T-helper 1 cell treated with Interleukin-12 subunit alpha and Interleukin-12 subunit beta and Interleukin-4 antibody, amounts not matched to agents 30 μg/mL and 1 μg/mL, for 36 hours (primary cell): ENCODE measurements around the gene SCGB1D1.

Source experiments
- H3K27ac Mint-ChIP-seq: one replicate; pipeline ENCODE4 v1.8.0; 2021; ENCODE audit warnings: mild to moderate bottlenecking, mixed read lengths
- H3K27me3 Mint-ChIP-seq: one replicate; pipeline ENCODE4 v1.8.0; 2021; ENCODE audit warnings: low read depth, mixed read lengths
- H3K36me3 Mint-ChIP-seq: one replicate; pipeline ENCODE4 v1.8.0; 2021; ENCODE audit warnings: low read depth, mixed read lengths
- H3K4me1 Mint-ChIP-seq: one replicate; pipeline ENCODE4 v1.8.0; 2021; ENCODE audit warnings: low read depth, mixed read lengths
- H3K4me3 Mint-ChIP-seq: one replicate; pipeline ENCODE4 v1.8.0; 2021; ENCODE audit warnings: mild to moderate bottlenecking, moderate library complexity, mixed read lengths
- H3K9me3 Mint-ChIP-seq: one replicate; pipeline ENCODE4 v1.8.0; 2021; ENCODE audit warnings: mixed read lengths

Gene SCGB1D1

GRCh38 chr11:62150887-62151736 is 38.9 kb upstream of the SCGB1D1 start:
- H3K27ac Mint-ChIP-seq: no peak overlapping the region
- peaks cover 46% of the 10 kb centered on the region for H3K36me3 Mint-ChIP-seq
- H3K4me3 Mint-ChIP-seq: no peak overlapping the region
- no peaks in the 10 kb centered on the region for H3K27me3 Mint-ChIP-seq
- H3K4me1 Mint-ChIP-seq: no peaks in the 10 kb centered on the region
- no peaks in the 10 kb centered on the region for H3K9me3 Mint-ChIP-seq

GRCh38 chr11:62151737-62152102 is 38.3 kb upstream of the SCGB1D1 start:
- no peaks in the 10 kb centered on the region for H3K4me1 Mint-ChIP-seq
- no peak overlapping the region for H3K4me3 Mint-ChIP-seq
- H3K36me3 Mint-ChIP-seq: peaks cover 41% of the 10 kb centered on the region
- H3K9me3 Mint-ChIP-seq: no peaks in the 10 kb centered on the region
- H3K27ac Mint-ChIP-seq: no peak overlapping the region
- H3K27me3 Mint-ChIP-seq: no peaks in the 10 kb centered on the region

- Mint-ChIP-seq H3K27ac (no peak overlapping the region), H3K36me3 (peaks cover 36% of the 10 kb centered on the region), H3K9me3 (no peaks in the 10 kb centered on the region), H3K27me3 (no peaks in the 10 kb centered on the region), H3K4me1 (no peaks in the 10 kb centered on the region), H3K4me3 (no peak overlapping the region)
These were observed 37.5 kb upstream of the SCGB1D1 start for GRCh38 chr11:62152245-62153086.

- H3K9me3 Mint-ChIP-seq: no peaks in the 10 kb centered on the region
- H3K4me3 Mint-ChIP-seq: no peak overlapping the region
- H3K4me1 Mint-ChIP-seq: no peaks in the 10 kb centered on the region
- H3K36me3 Mint-ChIP-seq: peaks cover 31% of the 10 kb centered on the region
- no peak overlapping the region for H3K27ac Mint-ChIP-seq
- H3K27me3 Mint-ChIP-seq: no peaks in the 10 kb centered on the region
These were observed 37.0 kb upstream of the SCGB1D1 start for GRCh38 chr11:62153087-62153395.

GRCh38 chr11:62153617-62154016 is 36.4 kb upstream of the SCGB1D1 start:
- H3K4me3 Mint-ChIP-seq: no peak overlapping the region
- peaks cover 1% of the 10 kb centered on the region for H3K27me3 Mint-ChIP-seq
- H3K9me3 Mint-ChIP-seq: no peaks in the 10 kb centered on the region
- no peak overlapping the region for H3K27ac Mint-ChIP-seq
- peaks cover 31% of the 10 kb centered on the region for H3K36me3 Mint-ChIP-seq
- H3K4me1 Mint-ChIP-seq: no peaks in the 10 kb centered on the region

GRCh38 chr11:62157603-62158002 is 32.4 kb upstream of the SCGB1D1 start:
- no peaks in the 10 kb centered on the region for H3K9me3 Mint-ChIP-seq
- peaks cover 35% of the 10 kb centered on the region for H3K27me3 Mint-ChIP-seq
- no peak overlapping the region for H3K27ac Mint-ChIP-seq
- peaks cover 12% of the 10 kb centered on the region for H3K36me3 Mint-ChIP-seq
- H3K4me1 Mint-ChIP-seq: no peaks in the 10 kb centered on the region
- no peak overlapping the region for H3K4me3 Mint-ChIP-seq

GRCh38 chr11:62166371-62166770 is 23.6 kb upstream of the SCGB1D1 start:
- Mint-ChIP-seq H3K27ac (no peak overlapping the region), H3K4me1 (peaks cover 2% of the 10 kb centered on the region), H3K9me3 (no peaks in the 10 kb centered on the region), H3K4me3 (no peak overlapping the region), H3K36me3 (no peaks in the 10 kb centered on the region), H3K27me3 (peaks cover 30% of the 10 kb centered on the region)

GRCh38 chr11:62169448-62169847 is 20.6 kb upstream of the SCGB1D1 start:
- Mint-ChIP-seq H3K9me3 (no peaks in the 10 kb centered on the region), H3K4me1 (peaks cover 4% of the 10 kb centered on the region), H3K27ac (no peak overlapping the region), H3K4me3 (no peak overlapping the region), H3K27me3 (peaks cover 28% of the 10 kb centered on the region), H3K36me3 (no peaks in the 10 kb centered on the region)

- Mint-ChIP-seq H3K9me3 (no peaks in the 10 kb centered on the region), H3K4me3 (no peak overlapping the region), H3K4me1 (peaks cover 4% of the 10 kb centered on the region), H3K27ac (no peak overlapping the region), H3K36me3 (no peaks in the 10 kb centered on the region), H3K27me3 (peaks cover 28% of the 10 kb centered on the region)
These were observed 20.1 kb upstream of the SCGB1D1 start for GRCh38 chr11:62169935-62170334.

GRCh38 chr11:62171261-62171723 is 18.7 kb upstream of the SCGB1D1 start:
- Mint-ChIP-seq H3K27me3 (peaks cover 28% of the 10 kb centered on the region), H3K9me3 (no peaks in the 10 kb centered on the region), H3K4me1 (peaks cover 4% of the 10 kb centered on the region), H3K4me3 (no peak overlapping the region), H3K27ac (no peak overlapping the region), H3K36me3 (no peaks in the 10 kb centered on the region)

GRCh38 chr11:62172294-62172693 is 17.7 kb upstream of the SCGB1D1 start:
- Mint-ChIP-seq H3K4me3 (no peak overlapping the region), H3K27ac (no peak overlapping the region), H3K4me1 (peaks cover 4% of the 10 kb centered on the region), H3K9me3 (no peaks in the 10 kb centered on the region), H3K36me3 (no peaks in the 10 kb centered on the region), H3K27me3 (peaks cover 28% of the 10 kb centered on the region)

- no peak overlapping the region for H3K27ac Mint-ChIP-seq
- no peaks in the 10 kb centered on the region for H3K9me3 Mint-ChIP-seq
- no peaks in the 10 kb centered on the region for H3K4me1 Mint-ChIP-seq
- peaks cover 24% of the 10 kb centered on the region for H3K27me3 Mint-ChIP-seq
- no peak overlapping the region for H3K4me3 Mint-ChIP-seq
- H3K36me3 Mint-ChIP-seq: no peaks in the 10 kb centered on the region
These were observed 13.2 kb upstream of the SCGB1D1 start for GRCh38 chr11:62176766-62177165.

GRCh38 chr11:62179995-62180394 is 10.0 kb upstream of the SCGB1D1 start:
- Mint-ChIP-seq H3K9me3 (no peaks in the 10 kb centered on the region), H3K27me3 (peaks cover 22% of the 10 kb centered on the region), H3K27ac (no peak overlapping the region), H3K36me3 (no peaks in the 10 kb centered on the region), H3K4me1 (no peaks in the 10 kb centered on the region), H3K4me3 (no peak overlapping the region)

- H3K27me3 Mint-ChIP-seq: peaks cover 24% of the 10 kb centered on the region
- no peaks in the 10 kb centered on the region for H3K36me3 Mint-ChIP-seq
- no peaks in the 10 kb centered on the region for H3K4me1 Mint-ChIP-seq
- no peak overlapping the region for H3K4me3 Mint-ChIP-seq
- H3K9me3 Mint-ChIP-seq: no peaks in the 10 kb centered on the region
- H3K27ac Mint-ChIP-seq: no peak overlapping the region
These were observed 8.9 kb upstream of the SCGB1D1 start for GRCh38 chr11:62181097-62181496.
